ENCODE results near the gene GMNN. TPM values are rescaled to one million over a fixed set of nuclear protein-coding genes. Genes with fewer than 3 reads are reported as not detected.

GMNN gene
- total RNA-seq, 2 experiments from 2014 or later = 74.1 to 75.8 TPM

- Mint-ChIP-seq H3K36me3 (peaks cover 20% of the 10 kb centered on the region), H3K27ac (peak overlapping the region; percentile 12)
Observed at GRCh38 chr6:24809728-24810127, 35.0 kb downstream of the GMNN start.

DNA sequence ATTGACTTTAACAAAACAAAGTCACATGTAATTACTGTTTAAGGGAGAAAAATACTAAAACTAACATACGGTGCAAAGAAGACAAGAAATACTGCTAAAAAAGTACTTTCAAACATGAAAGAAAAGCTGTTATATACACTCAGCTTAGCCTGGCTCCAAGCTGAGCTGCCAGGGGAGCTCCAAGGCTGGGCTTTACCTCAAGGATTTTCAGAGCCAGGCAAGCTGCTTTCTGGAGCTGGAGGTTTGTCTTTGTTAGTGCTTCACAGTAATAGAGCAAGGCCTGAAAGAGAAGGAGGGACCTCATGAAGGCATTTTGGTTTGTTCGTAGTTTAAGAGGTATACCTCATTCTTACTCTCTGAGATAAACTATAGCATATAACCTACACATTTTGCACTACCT, 43.6 kb downstream of the GMNN start:
- DNase-seq = no peak
- peaks cover 13% of the 10 kb centered on the region for H3K36me3 Mint-ChIP-seq
- no peaks in the 10 kb centered on the region for H3K27me3 Mint-ChIP-seq
- H3K9me3 Mint-ChIP-seq = no peaks in the 10 kb centered on the region
- peak overlapping the region; percentile 54 for H3K27ac Mint-ChIP-seq
- no peak overlapping the region for H3K4me3 Mint-ChIP-seq
- peaks cover 7% of the 10 kb centered on the region for H3K4me1 Mint-ChIP-seq

More at GRCh38 chr6:24809728-24810127, 35.0 kb downstream of the GMNN start:
- no peak for DNase-seq
- H3K9me3 Mint-ChIP-seq = no peaks in the 10 kb centered on the region
- no peaks in the 10 kb centered on the region for H3K27me3 Mint-ChIP-seq
- no peak overlapping the region for H3K4me3 Mint-ChIP-seq
- no peaks in the 10 kb centered on the region for H3K4me1 Mint-ChIP-seq

DNA sequence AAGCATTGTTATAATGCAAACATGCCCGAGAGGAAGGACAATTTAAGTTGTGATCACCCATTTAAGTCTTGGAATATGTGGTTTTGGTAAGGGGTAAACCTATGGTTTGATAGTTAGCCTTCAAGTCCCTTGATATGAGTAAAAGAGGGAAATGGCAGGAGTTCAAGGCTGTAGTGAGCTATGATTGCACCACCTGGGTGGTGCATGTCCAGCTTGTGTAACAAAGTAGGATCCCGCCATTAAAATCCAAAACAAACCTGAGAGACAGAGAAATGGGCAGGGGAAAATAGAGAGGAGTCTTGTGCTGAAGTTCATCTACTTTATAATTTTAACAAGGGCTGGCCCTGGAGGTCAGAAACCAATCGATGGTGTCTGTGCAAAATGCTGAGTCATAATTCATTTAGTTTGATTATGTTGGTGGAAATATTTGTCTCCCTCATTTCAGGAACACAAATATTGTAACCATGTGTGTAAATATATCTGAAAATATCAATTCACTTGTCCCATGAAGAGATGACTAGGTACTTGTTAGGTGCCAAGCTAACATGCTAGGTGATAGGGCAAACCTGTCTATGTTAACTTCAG, 47.2 kb downstream of the GMNN start:
- H3K4me1 Mint-ChIP-seq = peaks cover 9% of the 10 kb centered on the region
- no peaks in the 10 kb centered on the region for H3K9me3 Mint-ChIP-seq
- no peaks in the 10 kb centered on the region for H3K27me3 Mint-ChIP-seq
- peak overlapping the region; percentile 82 for H3K27ac Mint-ChIP-seq
- H3K36me3 Mint-ChIP-seq = peaks cover 22% of the 10 kb centered on the region
- H3K4me3 Mint-ChIP-seq = no peak overlapping the region
- no peak for DNase-seq

DNA sequence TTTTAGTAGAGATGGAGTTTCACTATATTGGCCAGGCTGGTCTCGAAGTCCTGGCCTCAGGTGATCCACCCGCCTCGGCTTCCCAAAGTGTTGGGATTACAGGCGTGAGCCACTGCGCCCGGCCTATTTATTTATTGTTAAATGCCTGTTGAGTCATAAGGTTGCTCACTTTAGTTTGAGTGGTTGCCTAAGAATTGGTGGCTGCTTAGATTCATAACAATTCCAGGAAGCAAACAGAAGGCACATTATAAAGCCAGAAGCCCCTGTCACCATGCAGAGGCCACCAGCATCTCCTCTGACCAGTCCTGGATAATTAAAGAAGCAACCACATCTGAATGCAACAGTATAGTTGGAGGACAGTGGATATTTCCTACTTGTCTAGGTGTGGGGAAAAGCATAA, 48.0 kb downstream of the GMNN start:
- Mint-ChIP-seq H3K4me1 (peaks cover 11% of the 10 kb centered on the region), H3K4me3 (no peak overlapping the region), H3K27ac (peak overlapping the region; percentile 45), H3K27me3 (no peaks in the 10 kb centered on the region), H3K36me3 (peaks cover 26% of the 10 kb centered on the region), H3K9me3 (no peaks in the 10 kb centered on the region)
- no peak for DNase-seq

DNA sequence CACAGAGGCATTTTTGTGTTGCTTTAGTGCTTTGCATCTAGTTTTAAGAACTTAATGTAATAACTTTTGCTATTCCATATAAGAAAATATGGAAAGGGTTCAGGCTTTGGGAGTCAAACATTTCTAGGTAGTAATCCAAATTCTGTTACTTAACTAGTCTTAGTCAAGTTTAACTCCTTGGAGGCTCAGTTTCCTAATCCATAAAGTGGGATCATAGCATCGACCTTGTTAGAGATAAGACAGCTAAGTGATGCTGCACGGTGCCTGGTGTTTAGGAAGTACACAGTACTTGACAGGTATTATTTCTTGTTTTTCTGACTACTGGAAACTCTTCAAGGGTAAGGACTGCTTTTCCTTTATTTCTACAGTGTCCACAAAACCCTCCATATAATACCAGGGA, 48.4 kb downstream of the GMNN start:
- no peaks in the 10 kb centered on the region for H3K27me3 Mint-ChIP-seq
- H3K4me3 Mint-ChIP-seq = no peak overlapping the region
- peaks cover 24% of the 10 kb centered on the region for H3K36me3 Mint-ChIP-seq
- no peak for DNase-seq
- H3K9me3 Mint-ChIP-seq = no peaks in the 10 kb centered on the region
- H3K27ac Mint-ChIP-seq = peak overlapping the region; percentile 45
- peaks cover 11% of the 10 kb centered on the region for H3K4me1 Mint-ChIP-seq

- Mint-ChIP-seq H3K4me3 (no peak overlapping the region), H3K27me3 (no peaks in the 10 kb centered on the region), H3K4me1 (peaks cover 12% of the 10 kb centered on the region), H3K27ac (peak overlapping the region; percentile 67), H3K36me3 (peaks cover 20% of the 10 kb centered on the region), H3K9me3 (no peaks in the 10 kb centered on the region)
- no peak for DNase-seq
Observed at GRCh38 chr6:24824142-24824938, 49.6 kb downstream of the GMNN start.

DNA sequence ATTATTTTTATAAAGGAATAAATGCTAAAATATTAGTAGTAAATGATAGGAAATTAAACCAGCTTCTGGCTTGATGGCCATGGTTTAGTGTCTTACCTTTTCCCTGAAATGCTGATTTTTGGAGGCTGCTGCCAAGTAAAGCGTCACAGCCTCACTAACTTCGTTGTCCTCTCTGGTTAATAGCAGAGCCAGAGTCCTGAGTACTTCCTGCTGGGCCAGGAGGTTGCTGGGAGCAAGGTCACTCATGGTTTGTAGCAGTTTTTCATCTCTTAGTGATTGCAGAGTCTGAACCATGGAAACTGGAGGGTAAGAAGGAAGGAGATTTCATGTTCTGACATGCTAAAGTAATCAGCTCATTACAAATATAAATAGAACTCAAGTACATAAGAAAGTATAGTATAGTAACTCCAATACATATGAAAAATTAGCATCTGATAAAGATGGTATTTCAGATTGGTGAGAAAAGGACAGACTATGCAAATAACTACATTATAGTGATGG, 50.4 kb downstream of the GMNN start:
- H3K36me3 Mint-ChIP-seq = peaks cover 20% of the 10 kb centered on the region
- peak overlapping the region; percentile 64 for H3K27ac Mint-ChIP-seq
- H3K4me3 Mint-ChIP-seq = no peak overlapping the region
- no peaks in the 10 kb centered on the region for H3K27me3 Mint-ChIP-seq
- DNase-seq = no peak
- peaks cover 16% of the 10 kb centered on the region for H3K4me1 Mint-ChIP-seq
- no peaks in the 10 kb centered on the region for H3K9me3 Mint-ChIP-seq

- no peak for DNase-seq
- no peaks in the 10 kb centered on the region for H3K27me3 Mint-ChIP-seq
- peaks cover 17% of the 10 kb centered on the region for H3K4me1 Mint-ChIP-seq
- H3K36me3 Mint-ChIP-seq = peaks cover 19% of the 10 kb centered on the region
- peak overlapping the region; percentile 66 for H3K27ac Mint-ChIP-seq
- H3K4me3 Mint-ChIP-seq = no peak overlapping the region
- no peaks in the 10 kb centered on the region for H3K9me3 Mint-ChIP-seq
Observed at GRCh38 chr6:24827162-24827561, 52.4 kb downstream of the GMNN start.

- no peak overlapping the region for H3K4me3 Mint-ChIP-seq
- H3K27ac Mint-ChIP-seq = peak overlapping the region; percentile 66
- peaks cover 21% of the 10 kb centered on the region for H3K36me3 Mint-ChIP-seq
- no peaks in the 10 kb centered on the region for H3K9me3 Mint-ChIP-seq
- no peak for DNase-seq
- no peaks in the 10 kb centered on the region for H3K27me3 Mint-ChIP-seq
- H3K4me1 Mint-ChIP-seq = peaks cover 22% of the 10 kb centered on the region
Observed at GRCh38 chr6:24827970-24828369, 53.2 kb downstream of the GMNN start.

- Mint-ChIP-seq H3K27ac (peak overlapping the region; percentile 11), H3K9me3 (peaks cover 3% of the 10 kb centered on the region), H3K4me1 (peaks cover 26% of the 10 kb centered on the region), H3K4me3 (no peak overlapping the region), H3K27me3 (no peaks in the 10 kb centered on the region), H3K36me3 (peaks cover 27% of the 10 kb centered on the region)
- DNase-seq = no peak
Observed at GRCh38 chr6:24829657-24830056, 54.9 kb downstream of the GMNN start.

DNA sequence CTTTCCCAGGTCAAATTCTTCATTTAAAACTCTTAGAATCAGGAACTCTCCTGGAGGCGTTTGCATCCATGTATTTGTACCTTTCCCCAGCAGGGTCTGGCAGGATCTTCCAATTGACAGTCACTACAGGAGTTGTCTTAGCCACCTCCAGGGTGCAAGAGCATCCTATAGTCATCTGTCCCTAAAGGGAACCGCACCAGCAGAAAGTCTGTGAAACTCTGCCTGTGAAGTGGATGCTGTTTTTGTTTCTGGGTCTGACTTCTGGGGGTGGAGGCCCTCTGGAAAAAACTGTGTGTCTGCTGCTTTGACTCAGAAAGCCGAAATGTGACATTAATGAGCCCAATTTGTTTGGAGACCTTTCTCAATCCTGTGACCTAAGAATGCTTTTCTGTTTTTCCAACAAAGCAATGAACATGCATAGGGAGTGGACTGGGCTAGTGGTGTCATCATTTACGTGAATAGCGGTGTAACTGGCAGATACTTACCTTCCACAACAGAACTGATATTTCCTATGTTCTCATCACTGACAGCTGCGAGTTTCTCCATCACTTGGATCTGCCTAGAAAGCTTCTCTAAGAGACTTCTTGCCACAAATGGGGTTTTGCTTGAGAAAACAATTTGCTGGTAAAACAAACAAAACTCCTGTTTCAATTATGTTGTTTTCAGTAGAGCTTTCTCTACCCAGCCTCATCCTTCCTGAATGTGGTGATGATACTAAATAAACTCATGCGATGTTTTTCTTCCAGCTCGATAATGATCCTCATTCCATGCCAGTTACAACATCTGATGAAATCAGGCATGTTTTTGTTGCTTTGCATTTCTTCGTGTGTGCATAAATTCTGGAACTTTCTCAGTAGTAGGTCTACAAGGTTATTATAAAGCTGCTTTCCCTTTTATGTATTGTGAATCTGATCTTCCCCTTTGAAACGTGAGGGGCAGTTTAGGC, 57.3 kb downstream of the GMNN start:
- Mint-ChIP-seq H3K36me3 (peaks cover 46% of the 10 kb centered on the region), H3K27me3 (no peaks in the 10 kb centered on the region), H3K4me1 (peaks cover 40% of the 10 kb centered on the region), H3K27ac (peak overlapping the region; percentile 81), H3K4me3 (no peak overlapping the region), H3K9me3 (peaks cover 4% of the 10 kb centered on the region)
- DNase-seq = no peak

- H3K36me3 Mint-ChIP-seq = peaks cover 47% of the 10 kb centered on the region
- DNase-seq = no peak
- H3K27ac Mint-ChIP-seq = peak overlapping the region; percentile 67
- H3K4me3 Mint-ChIP-seq = no peak overlapping the region
- no peaks in the 10 kb centered on the region for H3K27me3 Mint-ChIP-seq
- peaks cover 38% of the 10 kb centered on the region for H3K4me1 Mint-ChIP-seq
- peaks cover 4% of the 10 kb centered on the region for H3K9me3 Mint-ChIP-seq
Observed at GRCh38 chr6:24832794-24833193, 58.1 kb downstream of the GMNN start.

DNA sequence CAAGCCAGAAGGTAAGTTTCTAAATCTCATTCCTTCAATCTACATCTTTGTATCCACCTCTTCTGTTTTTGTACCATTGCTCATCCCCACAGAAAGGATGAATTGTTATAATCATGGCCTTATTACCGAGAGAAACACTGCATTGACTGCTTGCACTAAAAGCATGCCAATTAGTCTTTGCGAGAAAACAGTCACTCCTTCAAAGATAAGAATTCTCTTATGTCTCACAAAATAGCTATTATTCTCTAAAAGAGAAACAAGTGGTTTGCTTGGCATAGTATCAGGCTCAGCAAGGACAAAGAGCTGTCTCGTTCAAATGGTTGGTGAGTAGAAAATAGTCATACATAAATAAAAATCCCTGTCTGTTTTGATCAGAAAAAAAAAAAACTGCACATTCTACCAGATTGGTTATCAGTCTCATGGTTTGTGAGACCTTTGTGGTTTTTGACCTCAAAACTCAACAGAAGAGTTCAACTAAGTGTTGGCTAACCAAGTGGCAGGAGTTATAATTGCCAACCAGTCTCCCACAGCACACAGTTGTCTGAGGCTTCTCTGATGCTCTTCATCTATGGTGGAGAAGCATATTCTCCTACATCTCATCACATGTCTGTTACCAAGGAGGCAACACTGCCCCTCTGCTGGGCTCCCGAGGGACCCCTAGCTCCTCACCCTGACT, 59.1 kb downstream of the GMNN start:
- Mint-ChIP-seq H3K27me3 (no peaks in the 10 kb centered on the region), H3K4me1 (peaks cover 39% of the 10 kb centered on the region)

More for the DNA sequence above, 59.1 kb downstream of the GMNN start:
- Mint-ChIP-seq H3K36me3 (peaks cover 55% of the 10 kb centered on the region), H3K27ac (peak overlapping the region; percentile 43), H3K4me3 (no peak overlapping the region), H3K9me3 (peaks cover 4% of the 10 kb centered on the region)
- DNase-seq = no peak
